ENCODE data around the gene RBX1. TPM values are rescaled to one million over a fixed set of nuclear protein-coding genes. Genes with fewer than 3 reads are reported as not detected.

RBX1 gene
- total RNA-seq, 1 experiment from 2014 or later = 55.0 TPM

- Histone ChIP-seq H3K9me3 (ENCODE audit: low read length) (no peaks in the 10 kb centered on the region), H4K20me1 (ENCODE audit: low read length) (no peaks in the 10 kb centered on the region), H3K79me2 (ENCODE audit: low read length) (no peaks in the 10 kb centered on the region; the same call in 1 of the 2 replicates), H3K9ac (ENCODE audit: low read length) (no peak overlapping the region), H3K4me3 (ENCODE audit: low read length) (no peak overlapping the region), H3K36me3 (ENCODE audit: low read depth, low read length) (peaks cover 23% of the 10 kb centered on the region), H3K27me3 (ENCODE audit: low read length) (no peaks in the 10 kb centered on the region), H3K4me1 (ENCODE audit: insufficient read depth, low read length) (no peaks in the 10 kb centered on the region), H3K27ac (ENCODE audit: low read length) (no peak overlapping the region), H3K9me2 (replicated peaks; ENCODE audit: low read length) (no peaks in the 10 kb centered on the region), H3K4me2 (ENCODE audit: low read length) (no peak overlapping the region), H2AFZ (ENCODE audit: low read length) (no peak overlapping the region), H3F3A (ENCODE audit: low read length, unreplicated experiment) (no peaks in the 10 kb centered on the region)
- DNase-seq = no peak
- no peak for ATAC-seq
- POLR2A ChIA-PET (ENCODE audit: unreplicated experiment) = no interaction called here
- CTCF ChIA-PET = no interaction called here
- TF ChIP-seq, protein P1, sequence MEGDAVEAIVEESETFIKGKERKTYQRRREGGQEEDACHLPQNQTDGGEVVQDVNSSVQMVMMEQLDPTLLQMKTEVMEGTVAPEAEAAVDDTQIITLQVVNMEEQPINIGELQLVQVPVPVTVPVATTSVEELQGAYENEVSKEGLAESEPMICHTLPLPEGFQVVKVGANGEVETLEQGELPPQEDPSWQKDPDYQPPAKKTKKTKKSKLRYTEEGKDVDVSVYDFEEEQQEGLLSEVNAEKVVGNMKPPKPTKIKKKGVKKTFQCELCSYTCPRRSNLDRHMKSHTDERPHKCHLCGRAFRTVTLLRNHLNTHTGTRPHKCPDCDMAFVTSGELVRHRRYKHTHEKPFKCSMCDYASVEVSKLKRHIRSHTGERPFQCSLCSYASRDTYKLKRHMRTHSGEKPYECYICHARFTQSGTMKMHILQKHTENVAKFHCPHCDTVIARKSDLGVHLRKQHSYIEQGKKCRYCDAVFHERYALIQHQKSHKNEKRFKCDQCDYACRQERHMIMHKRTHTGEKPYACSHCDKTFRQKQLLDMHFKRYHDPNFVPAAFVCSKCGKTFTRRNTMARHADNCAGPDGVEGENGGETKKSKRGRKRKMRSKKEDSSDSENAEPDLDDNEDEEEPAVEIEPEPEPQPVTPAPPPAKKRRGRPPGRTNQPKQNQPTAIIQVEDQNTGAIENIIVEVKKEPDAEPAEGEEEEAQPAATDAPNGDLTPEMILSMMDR (conservative IDR thresholded peaks at IDR 0.05; ENCODE audit: low read depth, low read length) = no peak
- TF ChIP-seq EZH2phosphoT487 (IDR thresholded peaks at IDR 0.05; ENCODE audit: borderline replicate concordance, low read length) = no peak
- intact Hi-C loops (cut with micrococcal nuclease) = no loop called here
- no TSS peak for BruUV-seq (replicated peaks)
These were observed 15.5 kb downstream of the RBX1 start for GRCh38 chr22:40966726-40967085.

DNA sequence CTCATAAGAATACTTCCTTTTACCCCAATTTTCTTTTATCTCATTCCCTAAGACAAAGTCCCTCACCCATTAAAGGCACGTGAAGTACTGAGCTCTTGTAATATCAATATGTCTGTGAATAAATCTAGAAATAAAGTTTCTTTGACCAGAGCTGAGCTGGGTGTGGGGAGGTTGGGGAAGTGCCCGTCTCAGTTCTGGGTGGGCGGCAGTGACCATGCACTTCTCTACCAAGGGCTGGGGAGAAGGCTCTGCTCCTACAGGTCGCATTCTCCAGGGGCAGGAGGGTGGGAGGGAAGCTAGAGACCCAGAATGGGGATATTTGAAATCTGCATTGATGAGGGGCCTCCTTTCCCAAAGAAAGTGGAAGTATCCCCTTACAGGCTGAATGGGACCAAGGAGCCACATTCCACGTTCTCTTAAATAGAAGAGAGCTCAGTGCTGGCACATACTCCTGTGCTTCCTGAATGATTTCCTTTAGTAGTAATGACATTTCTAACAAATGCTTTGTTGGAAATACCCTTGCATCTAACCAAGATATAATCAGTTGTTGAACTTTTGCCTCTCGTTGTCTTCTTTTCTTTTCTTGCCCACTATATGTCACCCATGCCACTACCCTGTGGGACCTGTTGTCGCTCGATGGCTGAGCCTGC is 16.1 kb downstream of the RBX1 start:
- H4K20me1 ChIP-seq (ENCODE audit: low read length) = no peaks in the 10 kb centered on the region
- intact Hi-C loops (cut with micrococcal nuclease) = no loop called here
- H3K9ac ChIP-seq (ENCODE audit: low read length) = no peak overlapping the region
- no peaks in the 10 kb centered on the region for H3K79me2 ChIP-seq (ENCODE audit: low read length)
- ChIA-PET CTCF (no interaction called here), POLR2A (ENCODE audit: unreplicated experiment) (no interaction called here)
- no peak overlapping the region for H2AFZ ChIP-seq (ENCODE audit: low read length)
- no peak overlapping the region for H3K4me3 ChIP-seq (ENCODE audit: low read length)
- no peaks in the 10 kb centered on the region for H3K27me3 ChIP-seq (ENCODE audit: low read length)
- no peaks in the 10 kb centered on the region for H3F3A ChIP-seq (ENCODE audit: low read length, unreplicated experiment)
- ATAC-seq (no peak), DNase-seq (no peak)
- TF ChIP-seq EZH2phosphoT487 (IDR thresholded peaks at IDR 0.05; ENCODE audit: borderline replicate concordance, low read length) (no peak), EZH2 (IDR thresholded peaks at IDR 0.05; ENCODE audit: low read length, unreplicated experiment) (no peak)
- TF ChIP-seq, protein P1 (conservative IDR thresholded peaks at IDR 0.05; ENCODE audit: low read depth, low read length) = no peak
- H3K4me1 ChIP-seq (ENCODE audit: insufficient read depth, low read length) = no peaks in the 10 kb centered on the region
- no peaks in the 10 kb centered on the region for H3K9me2 ChIP-seq (replicated peaks; ENCODE audit: low read length)
- no peaks in the 10 kb centered on the region for H3K9me3 ChIP-seq (ENCODE audit: low read length)
- peaks cover 24% of the 10 kb centered on the region for H3K36me3 ChIP-seq (ENCODE audit: low read depth, low read length)
- no peak overlapping the region for H3K4me2 ChIP-seq (ENCODE audit: low read length)
- H3K27ac ChIP-seq (ENCODE audit: low read length) = no peak overlapping the region
- no TSS peak for BruUV-seq (replicated peaks)

GRCh38 chr22:40972587-40972986 is 21.4 kb downstream of the RBX1 start:
- BruUV-seq (replicated peaks) = no TSS peak
- Histone ChIP-seq H2AFZ (ENCODE audit: low read length) (no peak overlapping the region), H3F3A (ENCODE audit: low read length, unreplicated experiment) (no peaks in the 10 kb centered on the region), H3K27me3 (ENCODE audit: low read length) (no peaks in the 10 kb centered on the region), H3K4me3 (ENCODE audit: low read length) (no peak overlapping the region), H3K9me2 (replicated peaks; ENCODE audit: low read length) (no peaks in the 10 kb centered on the region), H3K4me2 (ENCODE audit: low read length) (no peak overlapping the region), H3K36me3 (ENCODE audit: low read depth, low read length) (peaks cover 13% of the 10 kb centered on the region; the same call in 1 of the 2 replicates), H3K79me2 (ENCODE audit: low read length) (no peaks in the 10 kb centered on the region), H3K27ac (ENCODE audit: low read length) (no peak overlapping the region), H4K20me1 (ENCODE audit: low read length) (no peaks in the 10 kb centered on the region), H3K9me3 (ENCODE audit: low read length) (no peaks in the 10 kb centered on the region), H3K4me1 (ENCODE audit: insufficient read depth, low read length) (no peaks in the 10 kb centered on the region), H3K9ac (ENCODE audit: low read length) (no peak overlapping the region)
- no peak for ATAC-seq
- ChIA-PET POLR2A (ENCODE audit: unreplicated experiment) (no interaction called here), CTCF (no interaction called here)
- intact Hi-C loops (cut with micrococcal nuclease) = no loop called here
- DNase-seq = no peak
- TF ChIP-seq, protein P1 (conservative IDR thresholded peaks at IDR 0.05; ENCODE audit: low read depth, low read length) = no peak
- no peak for TF ChIP-seq EZH2phosphoT487 (IDR thresholded peaks at IDR 0.05; ENCODE audit: borderline replicate concordance, low read length)
- TF ChIP-seq EZH2 (IDR thresholded peaks at IDR 0.05; ENCODE audit: low read length, unreplicated experiment) = no peak

All from PC-3 (cell line).